Endothelial cell of umbilical vein (primary cell): ENCODE measurements around the gene PKD2L2. TPM values are rescaled to one million over a fixed set of nuclear protein-coding genes. Genes with fewer than 3 reads are reported as not detected.
"Not testable (repeated sequence)": the region's sequence is repeated elsewhere in the genome, so short reads cannot be mapped to it uniquely, and the experiment has no call there.

Experiments used
- BruUV-seq: library from RNA; stranded (reverse); fragments of 400-500 nt; replicated peaks from 2 replicates; lab custom pipeline; 2021; lab: Mats Ljungman, UMichigan
- CTCF ChIA-PET: fragments of 300-600, 350-600 bp; sonication (Branson Sonifier 250); formaldehyde crosslinking; loops from one replicate; lab custom pipeline; 2021; ENCODE audit warnings: antibody characterized with exemption, inconsistent platforms; lab: Charles Lee
- POLR2A ChIA-PET: fragments of 300-600, 350-600 bp; sonication (Branson Sonifier 250); formaldehyde crosslinking; loops from one replicate; lab custom pipeline; 2021; ENCODE audit warnings: antibody characterized with exemption, inconsistent platforms; lab: Charles Lee
- DNase-seq: peaks from one replicate; pipeline ENCODE4 v3.0.0-alpha.2; 2011; ENCODE audit warnings: low read depth, low spot score
- FAIRE-seq: peaks from 2 replicates; lab custom pipeline; 2011; peaks lifted over from hg19 to GRCh38; lab: Jason Lieb, UNC
- H2AFZ ChIP-seq: 2 replicates; pipeline ENCODE4 v1.6.0; 2012; ENCODE audit warnings: low read depth, low read length, control low read depth, inconsistent platforms
- H3K27ac ChIP-seq: 2 replicates; pipeline ENCODE4 v1.5.1; 2011; ENCODE audit warnings: low read depth, mild to moderate bottlenecking, control low read depth, low read length, moderate library complexity; ENCODE audit not compliant: insufficient read depth
- H3K27me3 ChIP-seq, 2 experiments: 2 replicates each; pipeline versions ENCODE4 v1.6.0 to v1.6.1; 2011; ENCODE audit warnings: low read length in 2 of 2, mixed read lengths in 1 of 2; ENCODE audit not compliant: control insufficient read depth in 2 of 2, insufficient read depth in 2 of 2
- H3K36me3 ChIP-seq, 2 experiments: 2 replicates in 1 of 2; 3 replicates in 1 of 2; pipeline ENCODE4 v1.5.1; 2011; ENCODE audit warnings: low read length in 2 of 2, mild to moderate bottlenecking in 1 of 2, moderate library complexity in 1 of 2; ENCODE audit not compliant: control insufficient read depth in 2 of 2, insufficient read depth in 2 of 2; ENCODE audit errors: extremely low read depth in 1 of 2
- H3K4me1 ChIP-seq: 3 replicates; pipeline ENCODE4 v1.5.1; 2011; ENCODE audit warnings: mild to moderate bottlenecking, low read length; ENCODE audit not compliant: control insufficient read depth, insufficient read depth; ENCODE audit errors: extremely low read depth
- H3K4me2 ChIP-seq: 2 replicates; pipeline ENCODE4 v1.6.1; 2011; ENCODE audit warnings: low read length, control low read depth, mixed read lengths; ENCODE audit not compliant: insufficient read depth
- H3K4me3 ChIP-seq, 3 experiments: fragments of 200-600 bp in 1 of 3; sonication (generic), shearing (Covaris generic) in 1 of 3; replicated peaks in 1 of 3; 2 replicates each; pipeline ENCODE4 v1.5.1; 2011 to 2016; ENCODE audit warnings: control low read depth in 3 of 3, low read length in 3 of 3, mild to moderate bottlenecking in 2 of 3, inconsistent platforms in 1 of 3, low read depth in 1 of 3, moderate library complexity in 1 of 3; ENCODE audit not compliant: insufficient read depth in 1 of 3
- H3K79me2 ChIP-seq: 2 replicates; pipeline ENCODE4 v1.6.0; 2012; ENCODE audit warnings: low read length, inconsistent platforms; ENCODE audit not compliant: control insufficient read depth, insufficient read depth
- H3K9ac ChIP-seq: replicated peaks from 2 replicates; pipeline ENCODE3; 2011; ENCODE audit warnings: low read length, control low read depth; ENCODE audit not compliant: insufficient read depth; ENCODE audit errors: extremely low read depth
- H3K9me1 ChIP-seq: replicated peaks from 3 replicates; pipeline ENCODE4 v1.6.0; 2011; ENCODE audit warnings: mild to moderate bottlenecking, low read length; ENCODE audit not compliant: control insufficient read depth, insufficient read depth; ENCODE audit errors: extremely low read depth
- H3K9me3 ChIP-seq: replicated peaks from 2 replicates; pipeline ENCODE4 v1.5.1; 2012; ENCODE audit warnings: low read length, inconsistent platforms; ENCODE audit not compliant: control insufficient read depth, insufficient read depth
- H4K20me1 ChIP-seq: replicated peaks from 2 replicates; pipeline ENCODE3; 2011; ENCODE audit warnings: mild to moderate bottlenecking, low read length; ENCODE audit not compliant: control insufficient read depth, insufficient read depth; ENCODE audit errors: extremely low read depth
- EZH2 ChIP-seq: IDR thresholded peaks from 2 replicates; pipeline ENCODE4 v1.6.1; 2012; ENCODE audit warnings: borderline replicate concordance, low read depth, mild to moderate bottlenecking, moderate library complexity, low read length, inconsistent platforms; ENCODE audit not compliant: severe bottlenecking
- FOS ChIP-seq: IDR thresholded peaks from 2 replicates; pipeline ENCODE4 v1.6.1; 2011; ENCODE audit warnings: mild to moderate bottlenecking, low read length, moderate library complexity, borderline replicate concordance; ENCODE audit not compliant: insufficient read depth
- GATA2 ChIP-seq: IDR thresholded peaks from 2 replicates; pipeline ENCODE4 v1.7.0; 2011; ENCODE audit warnings: low read depth, mild to moderate bottlenecking, moderate library complexity, mixed read lengths, low read length; ENCODE audit not compliant: insufficient read length, insufficient read depth
- JUN ChIP-seq: IDR thresholded peaks from 2 replicates; pipeline ENCODE4 v1.6.1; 2011; ENCODE audit warnings: borderline replicate concordance, low read depth; ENCODE audit not compliant: insufficient read length, insufficient read depth
- MYC ChIP-seq: IDR thresholded peaks from one replicate; pipeline ENCODE4 v1.6.1; 2011; ENCODE audit warnings: mild to moderate bottlenecking, low read depth, low read length
- POLR2A ChIP-seq: IDR thresholded peaks from 2 replicates; pipeline ENCODE4 v1.6.1; 2012; ENCODE audit warnings: low read depth, mild to moderate bottlenecking, control low read depth, low read length
- POLR2AphosphoS5 ChIP-seq: IDR thresholded peaks from 2 replicates; pipeline ENCODE4 v1.6.1; 2012; ENCODE audit warnings: low read depth, mild to moderate bottlenecking, control low read depth, low read length, moderate library complexity; ENCODE audit not compliant: insufficient read depth
- dilution Hi-C: fragments of 300-500 bp; cut with MboI; formaldehyde crosslinking; loops from one replicate; pipeline ENCODE4 v1.15.0; 2019; ENCODE audit warnings: low sequenced_read_pairs; ENCODE audit not compliant: extremely low pct_ligation_motif_present
- intact Hi-C: fragments of 100-400 bp; cut with micrococcal nuclease; formaldehyde crosslinking; loops from one replicate; pipeline ENCODE4 v1.10.0; 2022
- polyA plus RNA-seq, 4 experiments: library from polyadenylated mRNA; depleted of rRNA in 3 of 4; stranded (reverse) in 3 of 4; unstranded in 1 of 4; fragments of >200 nt; gene quantifications; 2 replicates each; pipeline versions ENCODE4 v1.2.1 to v1.2.3, GENCODE V29; 2011 to 2012; ENCODE audit warnings: missing spikeins in 1 of 4
- total RNA-seq: library from RNA; stranded (reverse); gene quantifications from 2 replicates; pipeline ENCODE4 v1.2.3, GENCODE V29; 2021
- TF ChIP-seq, protein P1 (sequence below), 2 donors: IDR thresholded peaks; 1 replicate in 1 of 2; 2 replicates in 1 of 2; pipeline ENCODE4 v1.5.1; 2011; ENCODE audit warnings: low read length in 2 of 2, mild to moderate bottlenecking in 2 of 2, moderate library complexity in 2 of 2, control low read depth in 1 of 2, inconsistent platforms in 1 of 2, low read depth in 1 of 2; ENCODE audit not compliant: insufficient read depth in 1 of 2; ENCODE audit errors: extremely low read depth in 1 of 2
- TF ChIP-seq, protein P2 (sequence below): IDR thresholded peaks from 2 replicates; pipeline ENCODE4 v1.6.1; 2011; ENCODE audit not compliant: insufficient read depth, insufficient read length

PKD2L2 gene
- total and polyA plus RNA-seq, 2 donors (not counting 3 experiments of a cell fraction or from before 2014, with no cell fraction given) = not detected

DNA sequence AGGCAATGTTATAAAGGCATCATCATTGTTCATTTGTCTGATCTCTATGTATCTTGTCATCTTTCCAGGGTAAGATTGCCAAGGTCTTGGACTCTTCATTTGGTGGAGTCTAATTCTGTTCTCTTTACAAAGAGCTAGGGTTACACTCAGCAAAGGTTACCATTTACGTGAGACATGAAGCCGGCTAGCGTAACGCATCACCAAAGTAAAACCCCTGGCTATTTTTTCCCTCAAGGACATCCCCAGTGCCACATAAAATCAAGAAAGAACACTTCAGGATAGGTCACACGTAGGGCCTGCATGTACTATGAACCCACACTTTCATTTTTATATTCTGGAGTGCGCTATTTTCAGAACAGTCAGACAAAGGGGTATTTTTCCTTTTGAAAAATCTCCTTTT is 41.6 kb upstream of the PKD2L2 start:
- Histone ChIP-seq H3K9me1 (no peaks in the 10 kb centered on the region), H3K79me2 (no peaks in the 10 kb centered on the region), H3K4me1 (peaks cover 3% of the 10 kb centered on the region), H2AFZ (no peak overlapping the region), H3K9ac (no peak overlapping the region), H3K4me3 (no peak overlapping the region), H3K36me3 (no peaks in the 10 kb centered on the region), H3K27ac (no peak overlapping the region), H3K9me3 (no peaks in the 10 kb centered on the region), H3K4me2 (no peak overlapping the region), H3K27me3 (peaks cover 0 to 5% of the 10 kb centered on the region in 2 experiments), H4K20me1 (no peaks in the 10 kb centered on the region)
- TF ChIP-seq GATA2 = no peak
- TF ChIP-seq, protein P1, sequence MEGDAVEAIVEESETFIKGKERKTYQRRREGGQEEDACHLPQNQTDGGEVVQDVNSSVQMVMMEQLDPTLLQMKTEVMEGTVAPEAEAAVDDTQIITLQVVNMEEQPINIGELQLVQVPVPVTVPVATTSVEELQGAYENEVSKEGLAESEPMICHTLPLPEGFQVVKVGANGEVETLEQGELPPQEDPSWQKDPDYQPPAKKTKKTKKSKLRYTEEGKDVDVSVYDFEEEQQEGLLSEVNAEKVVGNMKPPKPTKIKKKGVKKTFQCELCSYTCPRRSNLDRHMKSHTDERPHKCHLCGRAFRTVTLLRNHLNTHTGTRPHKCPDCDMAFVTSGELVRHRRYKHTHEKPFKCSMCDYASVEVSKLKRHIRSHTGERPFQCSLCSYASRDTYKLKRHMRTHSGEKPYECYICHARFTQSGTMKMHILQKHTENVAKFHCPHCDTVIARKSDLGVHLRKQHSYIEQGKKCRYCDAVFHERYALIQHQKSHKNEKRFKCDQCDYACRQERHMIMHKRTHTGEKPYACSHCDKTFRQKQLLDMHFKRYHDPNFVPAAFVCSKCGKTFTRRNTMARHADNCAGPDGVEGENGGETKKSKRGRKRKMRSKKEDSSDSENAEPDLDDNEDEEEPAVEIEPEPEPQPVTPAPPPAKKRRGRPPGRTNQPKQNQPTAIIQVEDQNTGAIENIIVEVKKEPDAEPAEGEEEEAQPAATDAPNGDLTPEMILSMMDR (IDR thresholded peaks at IDR 0.05; ENCODE audit: extremely low read depth in 1 of 2, insufficient read depth in 1 of 2, low read depth in 1 of 2, low read length in 2 of 2) = no peak
- TF ChIP-seq EZH2 = no peak
- TF ChIP-seq, protein P2, sequence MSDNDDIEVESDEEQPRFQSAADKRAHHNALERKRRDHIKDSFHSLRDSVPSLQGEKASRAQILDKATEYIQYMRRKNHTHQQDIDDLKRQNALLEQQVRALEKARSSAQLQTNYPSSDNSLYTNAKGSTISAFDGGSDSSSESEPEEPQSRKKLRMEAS = no peak
- TF ChIP-seq POLR2A = no peak
- no peak for TF ChIP-seq POLR2AphosphoS5
- TF ChIP-seq MYC = no peak
- no peak for TF ChIP-seq JUN
- no peak for TF ChIP-seq FOS
- FAIRE-seq = no peak
- ChIA-PET CTCF (interaction anchor here (1.8 kb wide), 1 partner anchor 69 kb away, joined by 5 read pairs; no protein-coding TSS in a partner anchor), POLR2A (no interaction called here)
- dilution Hi-C loops = no loop called here
- intact Hi-C loops = no loop called here
- no peak for DNase-seq
- no TSS peak for BruUV-seq

DNA sequence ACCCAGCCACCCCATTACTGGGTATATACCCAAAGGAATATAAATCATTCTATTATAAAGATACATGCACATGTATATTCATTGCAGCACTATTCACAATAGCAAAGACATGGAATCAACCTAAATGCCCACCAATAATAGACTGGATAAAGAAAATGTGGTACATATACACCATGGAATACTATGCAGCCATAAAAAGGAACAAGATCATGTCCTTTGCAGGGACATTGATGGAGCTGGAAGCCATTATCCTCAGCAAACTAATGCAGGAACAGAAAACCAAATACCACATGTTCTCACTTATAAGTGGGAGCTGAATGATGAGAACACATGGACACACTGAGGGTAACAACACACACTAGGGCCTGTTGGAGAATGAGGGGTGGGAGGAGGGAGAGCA is 36.1 kb upstream of the PKD2L2 start:
- H3K9ac ChIP-seq, H4K20me1 ChIP-seq, H3K36me3 ChIP-seq, H3K4me3 ChIP-seq, BruUV-seq, intact Hi-C loops, DNase-seq, POLR2A ChIA-PET, H2AFZ ChIP-seq, H3K9me3 ChIP-seq, FAIRE-seq, H3K4me1 ChIP-seq, H3K4me2 ChIP-seq, H3K9me1 ChIP-seq, H3K27ac ChIP-seq, H3K27me3 ChIP-seq, dilution Hi-C loops, H3K79me2 ChIP-seq: not testable (repeated sequence)
- CTCF ChIA-PET = interaction anchor here (0.7 to 1.4 kb wide), 2 partner anchors 12 to 224 kb away, joined by 3 to 4 read pairs; no protein-coding TSS in a partner anchor
